Type B pancreatic cell (in vitro differentiated cells): ENCODE measurements around the gene TRABD2A. TPM values are rescaled to one million over a fixed set of nuclear protein-coding genes. Genes with fewer than 3 reads are reported as not detected.

ENCODE experiments used
- DNase-seq: peaks from one replicate; pipeline ENCODE4 v3.0.0; 2021; ENCODE audit warnings: mixed read lengths; ENCODE audit not compliant: unreplicated experiment; ENCODE audit errors: extremely low spot score
- H3K27ac Mint-ChIP-seq: 2 replicates; pipeline ENCODE4 v1.8.0; 2021; ENCODE audit warnings: mild to moderate bottlenecking, mixed read lengths
- H3K27me3 Mint-ChIP-seq: 2 replicates; pipeline ENCODE4 v1.8.0; 2021; ENCODE audit warnings: mixed read lengths
- H3K36me3 Mint-ChIP-seq: 2 replicates; pipeline ENCODE4 v1.8.0; 2021; ENCODE audit warnings: mixed read lengths
- H3K4me1 Mint-ChIP-seq: one replicate; pipeline ENCODE4 v1.8.0; 2021; ENCODE audit warnings: mixed read lengths; ENCODE audit not compliant: unreplicated experiment
- H3K4me3 Mint-ChIP-seq: 2 replicates; pipeline ENCODE4 v1.8.0; 2021; ENCODE audit warnings: mild to moderate bottlenecking, mixed read lengths
- H3K9me3 Mint-ChIP-seq: 2 replicates; pipeline ENCODE4 v1.8.0; 2021; ENCODE audit warnings: mixed read lengths
- CTCF ChIP-seq: fragments of 200-600 bp; sonication (generic); conservative IDR thresholded peaks from 2 replicates; pipeline ENCODE4 v1.5.0; 2021; ENCODE audit warnings: antibody characterized with exemption, mild to moderate bottlenecking
- total RNA-seq: library from RNA; stranded (reverse); gene quantifications from 2 replicates; pipeline ENCODE4 v1.2.1, GENCODE V29; 2021; ENCODE audit warnings: low replicate concordance

Gene TRABD2A
- total RNA-seq, 1 donor from 2014 or later, result 3.3 TPM

- Mint-ChIP-seq H3K27ac (no peak overlapping the region), H3K27me3 (peaks cover 12% of the 10 kb centered on the region), H3K4me3 (no peak overlapping the region), H3K9me3 (no peaks in the 10 kb centered on the region), H3K36me3 (no peaks in the 10 kb centered on the region), H3K4me1 (peaks cover 11% of the 10 kb centered on the region)
- DNase-seq, result no peak
- no peak for TF ChIP-seq CTCF
These were observed 20.1 kb upstream of the TRABD2A start for GRCh38 chr2:84900971-84901370.

GRCh38 chr2:84899304-84900204, 18.7 kb upstream of the TRABD2A start:
- Mint-ChIP-seq H3K27me3 (peaks cover 10% of the 10 kb centered on the region), H3K27ac (no peak overlapping the region), H3K4me3 (no peak overlapping the region), H3K9me3 (no peaks in the 10 kb centered on the region), H3K36me3 (no peaks in the 10 kb centered on the region), H3K4me1 (peaks cover 16% of the 10 kb centered on the region)
- DNase-seq, result no peak
- no peak for TF ChIP-seq CTCF

GRCh38 chr2:84897773-84898172, 16.9 kb upstream of the TRABD2A start:
- peaks cover 16% of the 10 kb centered on the region for H3K4me1 Mint-ChIP-seq
- no peaks in the 10 kb centered on the region for H3K36me3 Mint-ChIP-seq

GRCh38 chr2:84896567-84896966, 15.7 kb upstream of the TRABD2A start:
- no peaks in the 10 kb centered on the region for H3K27me3 Mint-ChIP-seq
- no peak overlapping the region for H3K27ac Mint-ChIP-seq
- H3K36me3 Mint-ChIP-seq, result no peaks in the 10 kb centered on the region
- H3K4me1 Mint-ChIP-seq, result peaks cover 16% of the 10 kb centered on the region
- no peaks in the 10 kb centered on the region for H3K9me3 Mint-ChIP-seq
- no peak for TF ChIP-seq CTCF
- DNase-seq, result no peak
- no peak overlapping the region for H3K4me3 Mint-ChIP-seq

More at GRCh38 chr2:84897773-84898172, 16.9 kb upstream of the TRABD2A start:
- no peak for TF ChIP-seq CTCF
- H3K27me3 Mint-ChIP-seq, result peaks cover 4% of the 10 kb centered on the region
- no peak for DNase-seq
- H3K27ac Mint-ChIP-seq, result no peak overlapping the region
- H3K4me3 Mint-ChIP-seq, result no peak overlapping the region
- no peaks in the 10 kb centered on the region for H3K9me3 Mint-ChIP-seq

- H3K27me3 Mint-ChIP-seq, result no peaks in the 10 kb centered on the region
- H3K4me3 Mint-ChIP-seq, result no peak overlapping the region
- H3K36me3 Mint-ChIP-seq, result no peaks in the 10 kb centered on the region
- H3K4me1 Mint-ChIP-seq, result peaks cover 16% of the 10 kb centered on the region
- H3K9me3 Mint-ChIP-seq, result no peaks in the 10 kb centered on the region
- TF ChIP-seq CTCF, result no peak
- no peak overlapping the region for H3K27ac Mint-ChIP-seq
- no peak for DNase-seq
These were observed 14.1 kb upstream of the TRABD2A start for GRCh38 chr2:84894758-84895520.
